Measurements from ENCODE around the gene GRIK4. TPM values are rescaled to one million over a fixed set of nuclear protein-coding genes. Genes with fewer than 3 reads are reported as not detected.

Gene GRIK4
- total and polyA plus RNA-seq, 9 of the 15 experiments (the other 6 are each of a cell fraction or from before 2014, with no cell fraction given), result not detected

DNA sequence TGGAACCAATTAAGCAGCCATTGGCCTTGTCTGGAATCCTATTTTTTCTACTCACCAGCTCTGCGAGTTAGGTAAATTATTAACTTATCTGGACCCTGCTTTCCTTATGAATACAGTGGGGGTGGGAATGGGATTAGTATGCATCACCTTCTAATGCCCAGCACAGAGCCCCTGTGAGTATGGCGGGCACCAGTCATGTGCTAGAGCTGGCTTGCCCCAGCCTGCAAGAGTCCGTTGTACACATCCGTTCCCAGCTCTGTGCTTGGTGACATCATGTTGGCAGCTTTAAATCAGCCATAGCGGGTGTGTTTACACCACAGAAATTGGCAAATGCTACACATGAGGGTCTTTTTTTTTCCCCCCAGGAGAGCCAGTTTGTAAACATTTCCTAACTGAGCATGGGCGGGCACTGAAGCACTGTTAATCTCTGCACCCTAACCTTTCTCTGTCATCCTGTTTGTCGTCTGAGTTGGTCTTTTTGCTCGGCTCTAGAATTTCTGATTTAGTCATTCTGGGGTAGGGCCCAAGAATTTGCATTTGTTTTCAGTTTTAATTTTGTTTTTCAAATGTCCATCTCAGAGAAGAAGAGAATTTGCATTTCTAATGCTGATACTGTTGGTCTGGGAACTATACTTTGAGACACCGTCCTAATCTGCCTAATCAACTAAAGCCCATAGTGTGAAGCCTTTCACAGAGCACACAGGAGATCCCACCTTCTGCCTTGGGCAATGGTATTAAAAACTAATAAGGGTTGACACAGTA, 382.1 kb downstream of the GRIK4 start:
- Histone ChIP-seq H4K20me1 (replicated peaks; ENCODE audit: control insufficient read depth, insufficient read depth, low read length) (no peaks in the 10 kb centered on the region), H3K9ac (ENCODE audit: insufficient read depth in 1 of 2, low read depth in 2 of 2, low read length in 2 of 2) (no peak overlapping the region), H3K9me1 (ENCODE audit: control insufficient read depth, insufficient read depth, low read length) (no peaks in the 10 kb centered on the region), H3K79me2 (ENCODE audit: control insufficient read depth, insufficient read depth, low read length) (no peaks in the 10 kb centered on the region), H3K36me3 (ENCODE audit: control insufficient read depth, insufficient read depth, low read length) (no peaks in the 10 kb centered on the region), H3K27ac (ENCODE audit: extremely low read depth, low read depth, low read length) (no peak overlapping the region), H3K9me3 (replicated peaks; ENCODE audit: control insufficient read depth, insufficient read depth, low read depth, low read length) (no peaks in the 10 kb centered on the region), H3K4me1 (replicated peaks in 1 of 2; ENCODE audit: control insufficient read depth in 2 of 2, insufficient read depth in 2 of 2, low read length in 2 of 2) (no peaks in the 10 kb centered on the region; a peak in 1 of 5 replicates), H3K27me3 (ENCODE audit: control insufficient read depth in 2 of 2, insufficient read depth in 2 of 2, low read length in 2 of 2) (peaks cover 0 to 43% of the 10 kb centered on the region in 2 experiments; a peak in 2 of 5 replicates), H2AFZ (ENCODE audit: low read depth, low read length) (no peak overlapping the region), H3K4me3 (no peak overlapping the region), H3K4me2 (ENCODE audit: insufficient read depth, low read length) (no peak overlapping the region)
- ATAC-seq, result no peak
- WGBS (ENCODE audit: insufficient coverage, low coverage, missing lambda C conversion rate), result 1% methylated on average over 9 of the region's 9 CpGs
- intact Hi-C loops (cut with micrococcal nuclease) (no loop called here), in situ Hi-C loops (cut with MboI) (no loop called here)
- BruUV-seq (replicated peaks), result no TSS peak
- POLR2A ChIA-PET, result no interaction called here
- DNase-seq (ENCODE audit: extremely low read depth in 1 of 4, low spot score in 3 of 4), result no peak
- no peak for TF ChIP-seq POLR2G (IDR thresholded peaks at IDR 0.05; ENCODE audit: low read depth, low read length)
- no peak for TF ChIP-seq GATAD2A (IDR thresholded peaks at IDR 0.05)
- TF ChIP-seq ZNF165 (CRISPR knock-in tag; IDR thresholded peaks at IDR 0.05; ENCODE audit: borderline replicate concordance), result no peak
- TF ChIP-seq SNIP1 (IDR thresholded peaks at IDR 0.05; ENCODE audit: low read depth), result no peak
- no peak for TF ChIP-seq FOXJ2 (tag; IDR thresholded peaks at IDR 0.05)
- no peak for TF ChIP-seq ZNF197 (CRISPR knock-in tag; IDR thresholded peaks at IDR 0.05; ENCODE audit: low read depth)
- no peak for TF ChIP-seq TARDBP (IDR thresholded peaks at IDR 0.05)
- no peak for TF ChIP-seq MAFF (IDR thresholded peaks at IDR 0.05; ENCODE audit: low read length)
- TF ChIP-seq PBX2 (CRISPR knock-in tag; IDR thresholded peaks at IDR 0.05; ENCODE audit: low read depth), result no peak
- TF ChIP-seq PBX2 (tag; conservative IDR thresholded peaks at IDR 0.05; ENCODE audit: low read depth), result no peak
- TF ChIP-seq, protein P1, sequence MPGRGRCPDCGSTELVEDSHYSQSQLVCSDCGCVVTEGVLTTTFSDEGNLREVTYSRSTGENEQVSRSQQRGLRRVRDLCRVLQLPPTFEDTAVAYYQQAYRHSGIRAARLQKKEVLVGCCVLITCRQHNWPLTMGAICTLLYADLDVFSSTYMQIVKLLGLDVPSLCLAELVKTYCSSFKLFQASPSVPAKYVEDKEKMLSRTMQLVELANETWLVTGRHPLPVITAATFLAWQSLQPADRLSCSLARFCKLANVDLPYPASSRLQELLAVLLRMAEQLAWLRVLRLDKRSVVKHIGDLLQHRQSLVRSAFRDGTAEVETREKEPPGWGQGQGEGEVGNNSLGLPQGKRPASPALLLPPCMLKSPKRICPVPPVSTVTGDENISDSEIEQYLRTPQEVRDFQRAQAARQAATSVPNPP (IDR thresholded peaks at IDR 0.05; ENCODE audit: borderline replicate concordance, insufficient read depth, insufficient read length), result no peak
- no peak for FAIRE-seq
- CTCF ChIA-PET (ENCODE audit: low intra/inter-chr PET ratio), result no interaction called here

Data from K562 (cell line).